Adrenal gland (tissue), 5 donors: ENCODE measurements around the gene PTPRD.

Experiments used
- POLR2A ChIP-seq, 2 donors: fragments of 450-650 bp; IDR thresholded peaks; one replicate each; pipeline ENCODE4 v1.6.1; 2017; ENCODE audit warnings: antibody characterized with exemption in 2 of 2, mild to moderate bottlenecking in 2 of 2, moderate library complexity in 1 of 2
- TF ChIP-seq, protein P1 (sequence below), 6 experiments: fragments of 450-650 bp in 4 of 6; fragments of 200-600 bp in 2 of 6; sonication (generic) in 1 of 6; IDR thresholded peaks; 1 replicate in 5 of 6; 2 replicates in 1 of 6; pipeline versions ENCODE4 v1.5.1 to v1.8.0; 2016 to 2021; ENCODE audit warnings: antibody characterized with exemption in 6 of 6, mild to moderate bottlenecking in 2 of 6, moderate library complexity in 1 of 6
- donor health status: DM: no; HTN: no; CAD: no.

DNA sequence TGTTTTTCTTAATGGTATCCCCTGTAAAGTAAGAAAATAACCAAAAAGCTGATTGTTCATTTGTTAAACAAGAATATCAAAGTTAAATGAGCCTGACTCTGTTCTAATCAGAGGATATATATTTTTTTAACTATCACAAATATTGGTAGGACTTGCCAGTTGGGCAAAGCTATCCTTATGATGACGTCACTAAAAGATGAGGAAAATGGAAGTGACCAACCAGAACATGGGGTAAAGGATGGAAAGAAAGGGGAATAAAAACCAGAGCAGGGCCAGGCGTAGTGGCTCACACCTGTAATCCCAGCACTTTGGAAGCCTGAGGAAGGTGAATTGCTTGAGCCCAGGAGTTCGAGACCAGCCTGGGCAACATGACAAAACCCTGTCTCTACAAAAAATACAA, 2001.6 kb downstream of the PTPRD start:
- TF ChIP-seq POLR2A (IDR thresholded peaks at IDR 0.05) = no peak
- TF ChIP-seq, protein P1, sequence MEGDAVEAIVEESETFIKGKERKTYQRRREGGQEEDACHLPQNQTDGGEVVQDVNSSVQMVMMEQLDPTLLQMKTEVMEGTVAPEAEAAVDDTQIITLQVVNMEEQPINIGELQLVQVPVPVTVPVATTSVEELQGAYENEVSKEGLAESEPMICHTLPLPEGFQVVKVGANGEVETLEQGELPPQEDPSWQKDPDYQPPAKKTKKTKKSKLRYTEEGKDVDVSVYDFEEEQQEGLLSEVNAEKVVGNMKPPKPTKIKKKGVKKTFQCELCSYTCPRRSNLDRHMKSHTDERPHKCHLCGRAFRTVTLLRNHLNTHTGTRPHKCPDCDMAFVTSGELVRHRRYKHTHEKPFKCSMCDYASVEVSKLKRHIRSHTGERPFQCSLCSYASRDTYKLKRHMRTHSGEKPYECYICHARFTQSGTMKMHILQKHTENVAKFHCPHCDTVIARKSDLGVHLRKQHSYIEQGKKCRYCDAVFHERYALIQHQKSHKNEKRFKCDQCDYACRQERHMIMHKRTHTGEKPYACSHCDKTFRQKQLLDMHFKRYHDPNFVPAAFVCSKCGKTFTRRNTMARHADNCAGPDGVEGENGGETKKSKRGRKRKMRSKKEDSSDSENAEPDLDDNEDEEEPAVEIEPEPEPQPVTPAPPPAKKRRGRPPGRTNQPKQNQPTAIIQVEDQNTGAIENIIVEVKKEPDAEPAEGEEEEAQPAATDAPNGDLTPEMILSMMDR (IDR thresholded peaks at IDR 0.05) = no peak
